Brain microvascular endothelial cell (primary cell): Measurements from ENCODE around the gene SNAPC2.
"Not testable (repeated sequence)": the region's sequence is repeated elsewhere in the genome, so short reads cannot be mapped to it uniquely, and the experiment has no call there.

Source experiments
- DNase-seq: peaks from one replicate; pipeline ENCODE4 v3.0.0-alpha.2; 2020
- H3K27ac ChIP-seq: fragments of 250-450 bp; sonication (Bioruptor Pico); 2 replicates; pipeline ENCODE4 v1.5.1; 2020; ENCODE audit warnings: mild to moderate bottlenecking, moderate library complexity
- H3K27me3 ChIP-seq: fragments of 250-450 bp; sonication (Bioruptor Pico); replicated peaks from 2 replicates; pipeline ENCODE4 v1.5.1; 2020; ENCODE audit warnings: mild to moderate bottlenecking
- H3K36me3 ChIP-seq: fragments of 250-450 bp; sonication (Bioruptor Pico); replicated peaks from 2 replicates; pipeline ENCODE4 v1.5.1; 2020; ENCODE audit warnings: mild to moderate bottlenecking
- H3K4me3 ChIP-seq: 2 replicates; pipeline ENCODE4 v1.5.1; 2011; ENCODE audit warnings: low read depth, mild to moderate bottlenecking, control low read depth, low read length, moderate library complexity
- in situ Hi-C: cut with HindIII; loops from 2 replicates; pipeline ENCODE4 v1.10.0; 2017; ENCODE audit warnings: low sequenced_read_pairs, low pct_ligation_motif_present
- TF ChIP-seq, protein P1 (sequence below): IDR thresholded peaks from 2 replicates; pipeline ENCODE4 v1.5.1; 2011; ENCODE audit warnings: low read depth, mild to moderate bottlenecking, moderate library complexity, low read length, control low read depth, inconsistent platforms; ENCODE audit errors: missing control alignments

SNAPC2 gene

DNA sequence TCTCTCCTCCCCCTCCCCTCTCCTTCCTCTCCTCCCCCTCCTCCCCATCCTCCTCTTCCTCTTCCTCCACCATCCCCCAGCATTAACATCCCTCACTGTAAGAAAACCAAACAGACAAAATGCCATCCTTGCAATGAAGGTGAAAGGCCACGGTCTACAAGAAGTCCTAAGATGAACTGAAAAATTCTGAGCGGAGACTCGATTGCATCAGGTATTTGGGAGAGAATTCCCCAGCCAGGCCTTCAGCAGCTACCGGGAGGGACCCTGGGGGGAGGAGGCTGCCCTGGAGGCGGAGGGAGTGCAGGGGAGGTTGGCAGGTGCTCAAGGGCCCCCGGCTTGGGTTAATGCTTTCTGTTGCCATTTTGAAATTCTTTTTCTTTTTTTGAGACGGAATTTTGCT lies 33.4 kb downstream of the SNAPC2 start:
- Histone ChIP-seq H3K27ac (no peak overlapping the region), H3K27me3 (no peaks in the 10 kb centered on the region), H3K4me3 (no peak overlapping the region), H3K36me3 (no peaks in the 10 kb centered on the region)
- DNase-seq = no peak
- TF ChIP-seq, protein P1, sequence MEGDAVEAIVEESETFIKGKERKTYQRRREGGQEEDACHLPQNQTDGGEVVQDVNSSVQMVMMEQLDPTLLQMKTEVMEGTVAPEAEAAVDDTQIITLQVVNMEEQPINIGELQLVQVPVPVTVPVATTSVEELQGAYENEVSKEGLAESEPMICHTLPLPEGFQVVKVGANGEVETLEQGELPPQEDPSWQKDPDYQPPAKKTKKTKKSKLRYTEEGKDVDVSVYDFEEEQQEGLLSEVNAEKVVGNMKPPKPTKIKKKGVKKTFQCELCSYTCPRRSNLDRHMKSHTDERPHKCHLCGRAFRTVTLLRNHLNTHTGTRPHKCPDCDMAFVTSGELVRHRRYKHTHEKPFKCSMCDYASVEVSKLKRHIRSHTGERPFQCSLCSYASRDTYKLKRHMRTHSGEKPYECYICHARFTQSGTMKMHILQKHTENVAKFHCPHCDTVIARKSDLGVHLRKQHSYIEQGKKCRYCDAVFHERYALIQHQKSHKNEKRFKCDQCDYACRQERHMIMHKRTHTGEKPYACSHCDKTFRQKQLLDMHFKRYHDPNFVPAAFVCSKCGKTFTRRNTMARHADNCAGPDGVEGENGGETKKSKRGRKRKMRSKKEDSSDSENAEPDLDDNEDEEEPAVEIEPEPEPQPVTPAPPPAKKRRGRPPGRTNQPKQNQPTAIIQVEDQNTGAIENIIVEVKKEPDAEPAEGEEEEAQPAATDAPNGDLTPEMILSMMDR = no peak
- in situ Hi-C loops = no loop called here

DNA sequence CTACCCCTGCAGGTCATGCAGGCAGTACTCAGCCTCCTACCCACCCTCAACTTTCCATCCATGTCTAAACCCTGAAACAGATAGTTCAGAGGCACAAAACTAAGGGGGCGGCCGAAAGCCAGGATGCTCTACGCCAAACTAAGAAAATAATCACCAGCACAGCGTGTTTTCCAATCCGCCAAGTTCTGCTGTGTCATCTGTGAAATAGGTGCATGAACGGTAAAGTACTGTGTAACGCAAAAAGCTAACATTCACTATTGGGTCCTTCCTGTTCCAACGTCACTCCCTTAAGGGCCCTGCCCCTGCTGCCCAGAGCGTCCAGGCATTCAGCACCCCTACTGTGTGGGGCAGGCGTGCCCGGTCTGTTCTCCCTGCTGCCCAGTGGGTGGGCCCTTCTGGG lies 35.6 kb downstream of the SNAPC2 start:
- Histone ChIP-seq H3K4me3 (no peak overlapping the region), H3K27me3 (no peaks in the 10 kb centered on the region), H3K27ac (no peak overlapping the region), H3K36me3 (no peaks in the 10 kb centered on the region)
- in situ Hi-C loops = no loop called here
- TF ChIP-seq, protein P1 = no peak
- no peak for DNase-seq

DNA sequence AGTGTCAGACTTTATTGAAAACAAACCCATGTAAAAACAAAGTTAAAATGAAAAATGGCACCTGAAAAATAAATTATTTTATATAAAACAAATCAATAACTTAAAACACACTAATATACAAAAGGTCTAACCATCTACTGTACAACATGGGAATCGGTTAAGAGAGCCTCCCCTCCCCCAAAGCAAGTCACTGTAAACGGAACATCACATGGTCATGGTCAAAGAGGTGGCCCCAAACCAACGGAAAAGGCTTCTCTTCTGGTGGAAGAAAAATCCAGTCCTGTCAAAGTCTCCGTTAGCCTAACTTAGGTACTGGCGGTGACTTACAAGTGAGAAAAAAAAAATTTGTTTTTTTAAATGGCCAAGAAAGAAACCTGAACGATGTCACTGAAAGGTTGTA lies 39.1 kb downstream of the SNAPC2 start:
- Histone ChIP-seq H3K36me3 (peaks cover 21% of the 10 kb centered on the region), H3K27ac (no peak overlapping the region), H3K4me3 (no peak overlapping the region)

DNA sequence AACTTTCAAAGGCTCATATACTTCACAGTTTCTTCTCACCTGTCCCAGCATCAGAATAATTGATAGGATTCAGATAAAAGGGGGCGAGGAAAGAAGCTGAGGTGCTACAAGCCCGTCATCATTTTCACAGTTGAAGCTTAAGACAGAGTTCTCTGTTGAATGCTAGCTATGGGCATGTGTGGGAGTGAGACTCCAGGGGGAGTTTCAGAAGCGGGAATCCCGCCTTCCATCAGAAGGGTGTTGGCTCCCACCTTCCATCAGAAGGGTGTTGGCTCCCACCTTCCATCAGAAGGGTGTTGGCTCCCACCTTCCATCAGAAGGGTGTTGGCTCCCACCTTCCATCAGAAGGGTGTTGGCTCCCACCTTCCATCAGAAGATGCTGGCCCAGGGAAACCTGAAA lies 40.9 kb downstream of the SNAPC2 start:
- H3K27ac ChIP-seq, in situ Hi-C loops, H3K27me3 ChIP-seq, DNase-seq, H3K4me3 ChIP-seq: not testable (repeated sequence)
- H3K36me3 ChIP-seq = peaks cover 32% of the 10 kb centered on the region

More for the DNA sequence above, 39.1 kb downstream of the SNAPC2 start:
- no peak for DNase-seq
- no peaks in the 10 kb centered on the region for H3K27me3 ChIP-seq
- in situ Hi-C loops = no loop called here
- TF ChIP-seq, protein P1 = no peak

DNA sequence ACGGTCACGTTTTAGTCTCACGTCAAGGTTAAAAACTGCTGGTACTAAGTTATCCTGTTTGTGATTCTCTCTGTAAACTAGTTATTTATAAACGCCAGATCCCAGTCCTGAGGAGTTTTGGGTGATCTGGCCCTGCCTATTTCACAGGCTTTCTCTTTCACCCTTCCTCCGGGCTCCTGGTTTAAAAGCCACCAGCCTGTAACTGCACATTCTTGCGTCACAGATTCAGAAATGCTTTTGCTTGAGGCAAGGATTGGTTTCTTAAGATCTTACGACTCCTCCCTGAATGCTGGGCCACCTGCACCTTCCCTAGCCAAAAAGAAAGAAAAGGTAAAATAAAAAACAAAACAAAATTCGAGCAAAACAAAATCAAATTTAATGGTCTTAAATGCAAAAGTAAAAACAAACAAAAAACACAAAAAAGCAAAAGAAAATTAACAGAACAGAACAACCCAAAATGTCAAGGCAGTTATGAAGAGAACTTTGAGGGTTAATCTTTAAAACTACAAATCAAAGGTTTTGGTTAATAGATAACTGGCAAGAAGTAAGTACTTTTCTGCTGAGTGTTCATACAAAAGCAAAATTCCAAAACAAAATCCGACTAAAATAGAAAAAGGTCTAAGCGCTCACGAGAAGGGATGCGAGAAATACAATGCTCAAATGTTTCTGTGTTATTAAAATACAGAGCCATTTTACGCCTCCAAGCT lies 41.9 kb downstream of the SNAPC2 start:
- DNase-seq = no peak
- in situ Hi-C loops = no loop called here
- no peaks in the 10 kb centered on the region for H3K27me3 ChIP-seq
- H3K36me3 ChIP-seq = peaks cover 34% of the 10 kb centered on the region
- H3K27ac ChIP-seq = no peak overlapping the region
- TF ChIP-seq, protein P1 = no peak
- no peak overlapping the region for H3K4me3 ChIP-seq

DNA sequence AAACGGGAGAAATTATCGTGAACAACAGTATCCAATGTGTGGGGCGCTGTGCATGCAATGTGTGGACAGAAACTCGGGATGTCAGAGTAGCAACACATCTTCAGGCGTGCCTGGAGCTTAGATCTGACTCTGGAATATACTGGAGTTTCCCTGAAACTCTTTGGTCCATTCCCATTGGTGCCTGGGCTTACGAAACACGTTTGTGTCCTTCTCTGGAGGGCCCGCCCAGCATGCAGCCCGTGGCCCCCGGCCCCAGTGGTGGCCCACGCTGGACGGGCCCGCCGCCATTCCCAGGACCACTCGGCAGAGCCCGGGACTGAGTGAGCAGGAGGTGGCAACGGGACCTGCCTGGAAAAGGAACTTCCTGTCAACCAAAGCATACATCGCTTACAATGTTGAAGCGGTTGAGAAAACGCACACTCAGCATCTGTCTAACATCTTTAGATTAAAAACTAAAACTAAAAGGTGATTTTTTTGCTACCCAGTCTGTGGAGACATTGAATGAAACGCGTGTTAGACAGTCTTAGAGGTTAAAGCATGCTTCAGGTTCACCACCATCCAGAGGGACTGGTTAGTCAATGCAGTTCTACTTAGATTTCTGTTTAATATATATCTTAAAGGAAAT lies 42.6 kb downstream of the SNAPC2 start:
- TF ChIP-seq, protein P1 = no peak
- Histone ChIP-seq H3K36me3 (peaks cover 40% of the 10 kb centered on the region), H3K4me3 (no peak overlapping the region), H3K27me3 (no peaks in the 10 kb centered on the region), H3K27ac (no peak overlapping the region)
- in situ Hi-C loops = no loop called here
- DNase-seq = no peak
